Trophoblast cell (in vitro differentiated cells and primary cell): Measurements from ENCODE around the gene BHLHE40.

Experiments used
- DNase-seq, 2 donors: peaks; one replicate each; pipeline ENCODE4 v3.0.0-alpha.2; 2016
- H2AFZ ChIP-seq: 2 replicates; pipeline ENCODE4 v1.6.1; 2013; ENCODE audit warnings: low read length, moderate library complexity, mild to moderate bottlenecking; ENCODE audit not compliant: insufficient read depth, poor library complexity
- H2AK5ac ChIP-seq: 2 replicates; pipeline ENCODE4 v1.6.1; 2013; ENCODE audit warnings: mild to moderate bottlenecking, low read length
- H2BK120ac ChIP-seq: 2 replicates; pipeline ENCODE4 v1.6.1; 2013; ENCODE audit warnings: low read length, mild to moderate bottlenecking, moderate library complexity; ENCODE audit not compliant: insufficient read depth, poor library complexity
- H2BK12ac ChIP-seq: 2 replicates; pipeline ENCODE4 v1.6.1; 2013; ENCODE audit warnings: mild to moderate bottlenecking, low read length, moderate library complexity
- H2BK5ac ChIP-seq: 2 replicates; pipeline ENCODE4 v1.6.1; 2013; ENCODE audit warnings: low read length, low read depth, moderate library complexity, mild to moderate bottlenecking; ENCODE audit not compliant: poor library complexity
- H3K14ac ChIP-seq: 2 replicates; pipeline ENCODE4 v1.6.1; 2013; ENCODE audit warnings: mild to moderate bottlenecking, low read length
- H3K18ac ChIP-seq: 2 replicates; pipeline ENCODE4 v1.6.1; 2013; ENCODE audit warnings: mild to moderate bottlenecking, low read length
- H3K23ac ChIP-seq: 2 replicates; pipeline ENCODE4 v1.6.1; 2013; ENCODE audit warnings: low read length
- H3K27ac ChIP-seq: 2 replicates; pipeline ENCODE4 v1.5.1; 2013; ENCODE audit warnings: low read depth, mild to moderate bottlenecking, inconsistent platforms, low read length, moderate library complexity
- H3K27me3 ChIP-seq: 2 replicates; pipeline ENCODE4 v1.6.1; 2013; ENCODE audit warnings: inconsistent platforms, mild to moderate bottlenecking, low read length, moderate library complexity; ENCODE audit not compliant: insufficient read depth
- H3K36me3 ChIP-seq, 2 experiments: 1 replicate in 1 of 2; 2 replicates in 1 of 2; pipeline ENCODE4 v1.6.1; 2013; ENCODE audit warnings: low read length in 2 of 2, mild to moderate bottlenecking in 2 of 2, moderate library complexity in 1 of 2; ENCODE audit not compliant: insufficient read depth in 2 of 2, control insufficient read depth in 1 of 2
- H3K4ac ChIP-seq: 2 replicates; pipeline ENCODE4 v1.6.1; 2013; ENCODE audit warnings: low read depth, mild to moderate bottlenecking, low read length, moderate library complexity
- H3K4me1 ChIP-seq, 2 experiments: 1 replicate in 1 of 2; 2 replicates in 1 of 2; pipeline ENCODE4 v1.6.1; 2013; ENCODE audit warnings: low read length in 2 of 2, mild to moderate bottlenecking in 2 of 2, moderate library complexity in 1 of 2; ENCODE audit not compliant: insufficient read depth in 2 of 2, control insufficient read depth in 1 of 2
- H3K4me2 ChIP-seq: 2 replicates; pipeline ENCODE4 v1.6.1; 2013; ENCODE audit warnings: inconsistent platforms, mild to moderate bottlenecking, low read length, moderate library complexity
- H3K4me3 ChIP-seq: 2 replicates; pipeline ENCODE4 v1.5.1; 2013; ENCODE audit warnings: mild to moderate bottlenecking, low read depth, low read length, inconsistent platforms
- H3K79me1 ChIP-seq: one replicate; pipeline ENCODE4 v1.6.1; 2013; ENCODE audit warnings: low read length
- H3K79me2 ChIP-seq: 2 replicates; pipeline ENCODE4 v1.6.1; 2013; ENCODE audit warnings: low read length, mild to moderate bottlenecking; ENCODE audit not compliant: control insufficient read depth, insufficient read depth, poor library complexity
- H3K9ac ChIP-seq: 2 replicates; pipeline ENCODE4 v1.6.1; 2013; ENCODE audit warnings: mild to moderate bottlenecking, low read length
- H3K9me3 ChIP-seq: 2 replicates; pipeline ENCODE4 v1.6.1; 2013; ENCODE audit warnings: low read depth, mild to moderate bottlenecking, control low read depth, inconsistent platforms, low read length; ENCODE audit not compliant: insufficient read depth
- H4K12ac ChIP-seq: 2 replicates; pipeline ENCODE4 v1.6.1; 2013; ENCODE audit warnings: low read depth, mild to moderate bottlenecking, low read length, moderate library complexity
- H4K8ac ChIP-seq: 2 replicates; pipeline ENCODE4 v1.6.1; 2013; ENCODE audit warnings: low read depth, mild to moderate bottlenecking, low read length, moderate library complexity
- H4K91ac ChIP-seq: one replicate; pipeline ENCODE4 v1.6.1; 2013; ENCODE audit warnings: low read depth, mild to moderate bottlenecking, low read length, moderate library complexity
- WGBS: extraction: QIAGEN DNeasy Blood & Tissue Kit; methylation state at CpG from one replicate; pipeline ENCODE4 v1.1.7; 2013; ENCODE audit warnings: missing lambda C conversion rate; ENCODE audit not compliant: insufficient read length, insufficient coverage; ENCODE audit errors: extremely low coverage; 5-methylcytosine and 5-hydroxymethylcytosine counted together

The BHLHE40 gene

DNA sequence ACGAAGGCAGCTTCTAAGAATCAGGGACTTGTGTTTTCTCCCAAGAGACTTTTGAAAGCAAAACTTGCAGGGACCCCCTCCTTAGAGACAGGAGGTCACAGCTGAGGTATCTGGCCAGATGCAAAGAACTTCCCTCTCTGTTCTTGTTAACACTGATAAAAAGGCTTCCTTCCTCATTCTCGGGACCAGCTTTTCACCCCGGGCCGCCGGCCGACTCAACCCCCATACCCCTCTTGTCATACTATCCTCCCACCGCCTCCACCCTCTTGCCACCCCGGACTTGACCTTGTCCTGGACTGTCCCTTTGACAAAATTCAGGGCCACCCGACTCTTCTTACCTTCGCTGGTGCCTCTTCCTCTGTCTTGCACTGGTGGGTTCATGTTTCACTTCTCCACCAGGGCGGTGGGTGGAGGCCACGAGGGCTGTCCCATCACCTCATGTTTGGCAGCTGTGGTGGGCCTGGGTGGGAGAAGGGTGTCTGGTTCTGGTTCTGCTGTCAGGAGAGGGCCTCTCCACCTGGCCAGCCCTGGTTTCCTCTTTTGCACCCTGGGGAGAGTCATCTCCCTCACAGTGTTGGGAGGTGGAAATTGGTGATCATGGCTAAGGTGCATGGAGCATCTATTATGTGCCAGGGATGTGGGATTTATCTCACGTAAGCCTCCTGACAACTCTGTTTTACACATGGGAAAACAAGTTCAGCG lies 32.5 kb downstream of the BHLHE40 start:
- Histone ChIP-seq H3K9ac (no peak overlapping the region), H3K4me3 (no peak overlapping the region), H3K14ac (peak overlapping the region; percentile 21), H3K18ac (peak overlapping the region; percentile 34), H2AFZ (no peak overlapping the region), H2BK12ac (peak overlapping the region; percentile 70), H3K4me1 (peaks cover 11 to 23% of the 10 kb centered on the region in 2 experiments), H2AK5ac (peak overlapping the region; percentile 69), H3K27ac (peak overlapping the region; percentile 37), H3K36me3 (no peaks in the 10 kb centered on the region), H4K12ac (no peak overlapping the region), H3K4me2 (no peak overlapping the region), H3K79me2 (no peaks in the 10 kb centered on the region), H3K27me3 (no peaks in the 10 kb centered on the region), H2BK120ac (peak overlapping the region; percentile 54), H3K9me3 (no peaks in the 10 kb centered on the region), H3K4ac (no peak overlapping the region), H3K79me1 (peaks cover 15% of the 10 kb centered on the region), H4K91ac (peak overlapping the region; percentile 64), H3K23ac (no peak overlapping the region), H4K8ac (peak overlapping the region; percentile 17), H2BK5ac (peak overlapping the region; percentile 43)
- WGBS, result no CpG with 5 or more reads among the region's 14 CpGs
- DNase-seq, result no peak

DNA sequence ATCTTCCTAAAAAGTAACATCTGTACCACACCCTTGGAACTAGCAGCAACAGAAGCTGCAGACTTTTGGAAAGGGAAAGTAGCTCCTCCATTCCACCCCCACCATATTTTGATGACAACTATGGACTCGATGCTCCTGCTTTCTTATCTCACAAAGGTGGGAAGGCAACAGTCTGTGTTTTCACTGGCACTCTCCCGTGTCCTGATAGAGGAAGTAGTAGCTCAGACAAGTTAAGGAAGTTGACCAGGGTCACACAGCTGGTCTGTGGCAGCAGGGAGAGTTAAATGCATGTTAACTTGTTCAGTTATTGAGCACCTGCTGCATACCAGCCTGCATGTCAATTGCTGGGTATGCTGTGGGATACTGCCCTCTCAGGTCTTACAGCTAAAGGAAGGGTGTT lies 33.1 kb downstream of the BHLHE40 start:
- no peaks in the 10 kb centered on the region for H3K9me3 ChIP-seq

DNA sequence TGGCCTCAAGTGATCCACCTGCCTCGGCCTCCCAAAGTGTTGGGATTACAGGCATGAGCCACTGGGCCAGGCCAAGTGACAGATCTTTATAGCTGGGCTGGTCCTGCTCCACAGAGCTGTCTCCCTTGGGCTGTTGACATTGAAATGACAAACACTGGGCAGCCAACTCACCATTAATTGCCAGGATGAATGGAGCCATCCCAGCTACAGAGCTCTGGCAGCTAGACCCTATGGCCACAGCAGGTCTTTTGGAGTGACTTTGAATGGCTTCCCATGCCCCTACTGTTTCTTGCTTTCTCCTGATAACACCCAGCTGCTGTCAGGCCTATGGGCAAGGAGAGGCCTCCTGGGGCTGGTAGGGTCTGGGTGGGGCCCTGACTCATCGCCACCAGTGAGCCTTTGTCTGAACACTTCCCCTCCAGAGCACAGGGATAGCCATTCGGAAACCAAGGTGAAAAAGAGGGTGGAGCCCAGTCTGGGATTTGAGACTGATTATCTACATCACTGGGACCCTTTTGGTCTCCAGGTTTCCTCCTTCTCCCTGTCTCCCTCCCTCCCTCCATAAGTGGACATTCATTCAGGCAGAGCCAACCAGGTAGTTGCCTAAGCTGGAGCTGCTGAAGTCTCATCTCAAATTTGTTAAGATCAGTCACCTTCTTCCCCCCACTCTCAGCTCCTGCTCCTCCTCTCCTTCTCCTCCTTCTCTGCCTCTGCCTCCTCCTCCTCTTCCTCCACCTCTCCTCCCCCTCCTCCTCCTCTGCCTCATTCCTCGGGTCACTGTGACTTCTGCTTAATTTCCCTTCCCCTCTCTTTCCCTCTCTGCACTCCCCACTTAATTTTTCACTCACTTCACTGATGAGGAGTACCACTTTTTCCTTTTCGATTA lies 34.0 kb downstream of the BHLHE40 start:
- Histone ChIP-seq H3K79me2 (peaks cover under 1% of the 10 kb centered on the region), H2BK120ac (no peak overlapping the region), H3K36me3 (no peaks in the 10 kb centered on the region), H3K23ac (no peak overlapping the region), H3K4me1 (peaks cover 15 to 24% of the 10 kb centered on the region in 2 experiments), H4K91ac (no peak overlapping the region), H2AFZ (no peak overlapping the region), H3K79me1 (peaks cover 24% of the 10 kb centered on the region), H2BK12ac (peak overlapping the region; percentile 47), H3K27me3 (no peaks in the 10 kb centered on the region), H3K9ac (no peak overlapping the region), H4K8ac (no peak overlapping the region), H4K12ac (no peak overlapping the region), H3K4me2 (no peak overlapping the region), H3K18ac (peak overlapping the region; percentile 25), H3K27ac (no peak overlapping the region), H3K4me3 (no peak overlapping the region), H2BK5ac (no peak overlapping the region), H3K14ac (no peak overlapping the region), H3K9me3 (no peaks in the 10 kb centered on the region), H3K4ac (no peak overlapping the region), H2AK5ac (no peak overlapping the region)
- WGBS, result no CpG with 5 or more reads among the region's 5 CpGs
- peak in 1 of 2 donors; percentile 26 for DNase-seq

More for the DNA sequence above, 33.1 kb downstream of the BHLHE40 start:
- Histone ChIP-seq H4K12ac (no peak overlapping the region), H3K9ac (no peak overlapping the region), H3K4me1 (peaks cover 12 to 24% of the 10 kb centered on the region in 2 experiments), H3K23ac (no peak overlapping the region), H2AK5ac (peak overlapping the region; percentile 53), H3K18ac (peak overlapping the region; percentile 23), H3K4ac (no peak overlapping the region), H3K36me3 (no peaks in the 10 kb centered on the region), H3K4me2 (no peak overlapping the region), H3K4me3 (no peak overlapping the region), H3K14ac (no peak overlapping the region), H3K79me1 (peaks cover 17% of the 10 kb centered on the region), H4K8ac (no peak overlapping the region), H2BK12ac (peak overlapping the region; percentile 31), H3K27ac (no peak overlapping the region), H2AFZ (no peak overlapping the region), H2BK120ac (no peak overlapping the region), H4K91ac (peak overlapping the region; percentile 17), H2BK5ac (no peak overlapping the region), H3K27me3 (no peaks in the 10 kb centered on the region), H3K79me2 (no peaks in the 10 kb centered on the region)
- WGBS, result no CpG with 5 or more reads among the region's 2 CpGs
- no peak for DNase-seq

DNA sequence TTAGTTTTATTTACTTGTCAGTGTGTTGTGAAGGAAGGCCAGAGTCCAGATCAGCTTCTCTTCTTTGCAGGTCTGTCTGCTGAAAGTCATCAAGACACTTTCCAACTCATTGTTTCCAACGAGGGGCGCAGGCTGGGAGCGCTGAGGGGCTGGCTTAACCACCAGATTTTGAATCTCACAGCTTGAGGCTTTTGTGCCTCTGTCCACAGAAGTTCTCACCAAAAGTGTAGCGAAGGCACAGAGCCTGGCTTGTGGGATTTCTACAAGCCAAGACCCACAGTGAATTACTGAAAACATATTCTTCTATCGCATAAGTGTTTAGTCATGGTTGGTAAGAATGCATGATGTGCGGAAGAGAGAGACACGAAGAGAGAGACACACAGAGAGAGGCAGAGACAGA lies 35.2 kb downstream of the BHLHE40 start:
- no peaks in the 10 kb centered on the region for H3K9me3 ChIP-seq
- peak overlapping the region; percentile 59 for H2BK12ac ChIP-seq
- peak overlapping the region; percentile 43 for H2BK120ac ChIP-seq

More for the DNA sequence above, 35.2 kb downstream of the BHLHE40 start:
- Histone ChIP-seq H3K27me3 (no peaks in the 10 kb centered on the region), H2AK5ac (no peak overlapping the region), H3K14ac (peak overlapping the region; percentile 25), H2AFZ (no peak overlapping the region), H3K4me2 (no peak overlapping the region), H4K12ac (no peak overlapping the region), H3K9ac (no peak overlapping the region), H3K79me2 (peaks cover 2% of the 10 kb centered on the region), H3K4ac (no peak overlapping the region), H3K23ac (no peak overlapping the region), H3K4me1 (peaks cover 18 to 24% of the 10 kb centered on the region in 2 experiments), H3K36me3 (no peaks in the 10 kb centered on the region), H3K79me1 (peaks cover 28% of the 10 kb centered on the region), H3K4me3 (no peak overlapping the region), H3K18ac (no peak overlapping the region), H4K91ac (peak overlapping the region; percentile 59), H2BK5ac (no peak overlapping the region), H3K27ac (no peak overlapping the region), H4K8ac (no peak overlapping the region)
- no peak for DNase-seq
- WGBS, result no CpG with 5 or more reads among the region's 7 CpGs
